Fibroblast of skin of back (primary cell): ENCODE measurements around the gene IGLL1.

Source experiments
- DNase-seq: peaks from one replicate; pipeline ENCODE4 v3.0.0-alpha.2; 2013

IGLL1 gene

GRCh38 chr22:23526596-23527316 is 53.3 kb downstream of the IGLL1 start:
- no peak for DNase-seq

GRCh38 chr22:23525510-23525909 is 54.6 kb downstream of the IGLL1 start:
- DNase-seq, result no peak

- no peak for DNase-seq
These were observed 55.9 kb downstream of the IGLL1 start for GRCh38 chr22:23524226-23524625.

- DNase-seq, result no peak
These were observed 56.4 kb downstream of the IGLL1 start for GRCh38 chr22:23523713-23524112.
